Astrocyte of the hippocampus (primary cell): Measurements from ENCODE around the gene TNIP3.

Experiments
- DNase-seq: peaks from one replicate; pipeline ENCODE4 v3.0.0; 2011; ENCODE audit warnings: low read depth, low spot score

TNIP3 gene

DNA sequence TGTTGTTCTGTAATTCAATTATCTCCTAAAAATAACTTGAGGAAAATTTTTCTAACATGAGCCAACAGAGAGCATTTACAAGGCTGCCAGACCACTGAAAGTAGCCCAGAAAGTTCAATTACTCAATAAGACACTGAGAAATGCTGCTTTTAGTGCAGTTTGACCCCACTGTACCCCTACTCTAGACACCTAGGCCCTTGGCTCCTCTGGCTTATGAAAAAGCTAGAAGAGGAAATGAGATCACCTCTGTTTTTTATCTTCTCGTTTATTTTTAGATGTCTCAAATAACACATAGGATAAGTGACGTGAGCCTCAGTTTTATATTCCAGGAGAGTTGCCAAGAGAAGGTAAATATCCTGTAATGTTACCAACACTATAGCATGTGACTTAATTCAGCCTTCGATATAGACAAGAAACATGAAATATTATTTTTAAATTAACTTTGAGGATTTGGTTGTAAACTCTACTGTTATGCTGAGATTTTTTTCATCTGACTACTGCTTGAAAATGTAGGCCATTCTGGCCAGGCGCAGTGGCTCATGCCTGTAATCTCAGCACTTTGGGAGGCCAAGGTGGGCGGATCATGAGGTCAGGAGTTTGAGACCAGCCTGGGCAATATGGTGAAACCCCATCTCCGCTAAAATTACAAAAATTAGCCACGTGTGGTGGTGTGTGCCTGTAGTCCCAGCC, 24.4 kb downstream of the TNIP3 start:
- DNase-seq = peak; percentile 39

GRCh38 chr4:121138039-121138825, 25.9 kb downstream of the TNIP3 start:
- DNase-seq = no peak

DNA sequence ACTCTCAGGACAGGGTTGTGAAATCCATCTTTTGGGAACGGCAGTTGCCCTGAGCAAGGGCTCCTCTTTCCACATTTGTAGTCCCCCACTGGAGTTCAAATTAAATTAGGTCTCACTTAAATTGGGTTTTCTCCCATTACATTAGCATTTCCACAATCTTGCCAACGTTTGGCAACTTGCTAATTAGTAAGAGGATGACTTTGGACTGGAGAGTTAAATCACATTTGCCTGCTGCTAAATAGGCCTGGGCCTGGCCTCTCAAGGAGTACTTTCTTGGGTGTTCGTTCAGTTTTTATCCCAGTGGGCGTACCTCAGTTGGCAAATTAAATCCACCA, 33.8 kb downstream of the TNIP3 start:
- no peak for DNase-seq

GRCh38 chr4:121129606-121130325, 34.4 kb downstream of the TNIP3 start:
- no peak for DNase-seq

DNA sequence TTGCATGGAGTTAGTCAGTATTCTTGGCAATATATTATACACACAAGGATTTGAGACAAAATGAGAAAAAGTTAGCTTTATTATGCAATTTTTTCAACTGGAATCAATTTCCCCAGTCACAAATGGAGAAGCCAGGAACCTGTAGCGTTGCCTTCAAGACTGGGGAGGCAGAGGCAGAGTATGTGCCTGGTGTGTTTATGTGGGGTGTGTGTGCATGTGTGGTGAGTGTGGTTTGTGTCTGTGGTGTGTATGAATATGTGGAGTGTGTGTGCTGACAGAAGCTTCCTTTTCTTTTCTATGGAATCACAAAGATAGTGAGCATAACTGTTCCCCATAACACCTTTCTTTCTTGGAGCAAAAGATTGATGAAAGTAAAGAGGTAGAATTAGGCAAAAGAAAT, 37.0 kb downstream of the TNIP3 start:
- no peak for DNase-seq

GRCh38 chr4:121126449-121127006, 37.6 kb downstream of the TNIP3 start:
- DNase-seq = no peak

DNA sequence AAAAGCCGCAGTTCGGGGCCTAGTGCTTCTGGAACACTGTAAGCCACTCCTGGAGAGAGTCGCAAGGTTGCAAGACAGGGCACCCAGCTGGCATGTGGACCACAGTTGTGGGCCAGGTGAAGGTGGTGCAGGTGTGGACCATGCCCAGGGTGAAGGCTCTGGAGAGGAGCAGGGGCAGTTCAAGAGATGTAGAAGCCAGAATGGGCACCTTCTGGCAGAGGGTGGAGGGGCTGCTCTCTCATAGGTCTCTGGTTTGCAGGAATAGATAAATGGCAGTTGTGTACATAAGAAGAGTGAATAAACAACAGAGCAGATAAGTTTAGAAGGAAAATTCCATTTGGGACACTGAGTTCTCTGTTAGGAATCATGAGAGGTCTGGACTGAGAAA, 38.6 kb downstream of the TNIP3 start:
- DNase-seq = no peak

DNA sequence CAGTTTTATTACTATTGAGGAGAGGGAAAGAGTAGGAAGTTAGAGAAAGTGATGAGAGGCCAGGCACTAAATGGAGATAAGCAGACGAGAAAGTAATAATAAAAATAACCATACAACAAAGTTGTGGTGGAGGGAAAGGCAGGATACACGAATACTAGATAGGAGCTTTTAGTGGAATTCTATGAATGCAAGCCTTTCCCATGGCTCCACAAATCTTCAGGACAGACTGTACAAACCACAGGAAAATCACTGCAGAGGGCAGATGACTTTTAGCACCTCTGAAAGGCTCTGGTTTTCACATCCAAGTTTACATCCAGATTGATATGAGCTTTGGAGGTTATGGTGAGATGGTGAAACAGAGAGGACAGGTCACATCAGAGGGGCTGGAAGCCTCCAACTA, 41.5 kb downstream of the TNIP3 start:
- peak; percentile 12 for DNase-seq

DNA sequence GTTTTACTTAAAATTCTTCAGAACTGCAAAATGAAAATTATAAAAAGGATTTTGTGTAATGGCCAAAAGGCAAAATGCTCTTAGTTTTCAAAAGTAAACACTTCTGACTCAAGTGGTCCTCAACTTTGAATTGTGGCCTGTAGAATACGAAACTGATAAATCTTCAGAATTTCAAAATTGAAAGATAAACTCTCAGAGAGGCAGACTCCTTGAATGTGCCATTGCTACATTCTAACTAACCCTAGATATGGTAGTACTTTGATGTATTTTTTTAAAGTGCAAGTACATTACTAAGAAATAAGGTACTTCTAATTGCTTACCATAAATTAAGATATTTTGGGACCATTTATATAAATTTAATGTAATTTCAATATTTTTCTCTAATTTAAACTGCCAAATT, 44.4 kb downstream of the TNIP3 start:
- no peak for DNase-seq

GRCh38 chr4:121118344-121118743, 45.8 kb downstream of the TNIP3 start:
- DNase-seq = no peak

GRCh38 chr4:121114756-121115155, 49.4 kb downstream of the TNIP3 start:
- no peak for DNase-seq

DNA sequence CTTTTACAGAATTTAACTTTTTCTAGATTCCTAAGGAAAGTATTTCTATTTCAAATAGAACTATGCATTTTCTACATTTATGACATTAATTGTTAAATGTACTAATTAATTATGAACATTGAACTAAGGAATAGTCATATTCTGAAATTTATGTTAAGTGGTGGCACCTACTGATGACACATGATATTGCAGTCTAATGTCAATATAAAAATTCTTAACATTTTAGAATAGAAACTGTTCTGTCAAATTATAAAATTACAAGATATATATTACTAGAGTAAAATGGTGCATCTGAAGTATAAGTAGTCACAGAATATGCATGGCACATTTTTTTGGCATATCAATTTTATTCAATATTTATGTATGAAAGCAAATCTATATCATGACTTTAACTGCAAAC, 51.6 kb downstream of the TNIP3 start:
- no peak for DNase-seq

GRCh38 chr4:121108557-121108956, 55.6 kb downstream of the TNIP3 start:
- DNase-seq = no peak

DNA sequence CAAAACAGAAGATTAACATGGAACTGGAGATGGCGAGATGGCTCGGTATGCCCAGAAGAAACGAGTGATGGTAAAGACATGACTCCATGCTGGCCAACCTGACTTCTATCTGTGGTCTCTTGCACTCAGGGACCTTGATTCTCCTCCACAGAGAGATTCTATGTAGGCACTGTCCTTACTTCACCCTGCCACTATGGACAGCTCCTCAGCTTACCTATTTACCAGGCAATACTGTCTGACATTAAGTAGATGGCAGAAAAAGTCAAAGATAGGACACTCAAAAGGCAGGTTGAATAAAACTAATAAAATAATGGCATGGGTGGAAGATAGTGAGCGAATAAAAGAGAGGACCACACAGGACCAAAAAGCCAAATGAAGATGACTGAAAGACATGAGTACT, 56.6 kb downstream of the TNIP3 start:
- DNase-seq = no peak

DNA sequence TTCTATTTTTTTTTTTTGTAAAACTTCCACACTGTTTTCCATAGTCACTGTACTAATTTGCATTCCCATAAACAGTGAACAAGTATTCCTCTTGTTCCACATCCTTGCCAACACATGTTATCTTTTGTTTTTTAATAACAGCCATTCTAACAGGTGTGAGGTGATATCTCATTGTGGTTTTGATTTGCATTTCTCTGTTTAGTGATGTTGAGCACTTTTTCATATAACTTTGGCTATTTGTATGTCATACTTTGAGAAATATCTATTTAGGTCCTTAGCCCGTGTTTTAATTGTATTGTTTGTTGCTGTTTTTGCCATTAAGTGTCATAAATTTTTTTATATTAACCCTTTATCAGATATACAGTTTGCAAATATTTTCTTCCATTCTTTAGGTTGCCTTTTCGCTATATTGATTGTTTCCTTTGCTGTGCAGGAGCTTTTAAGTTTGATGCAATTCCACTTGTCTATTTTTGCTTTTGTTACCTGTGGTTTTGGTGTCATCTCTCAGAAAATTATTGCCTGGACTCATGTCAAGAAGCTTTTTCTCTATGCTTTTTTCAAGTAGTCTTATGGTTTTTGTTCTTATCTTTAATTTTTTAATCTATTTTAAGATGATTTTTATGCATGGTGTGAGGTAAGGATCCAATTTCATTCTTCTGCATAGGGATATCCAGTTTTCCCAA, 63.9 kb downstream of the TNIP3 start:
- DNase-seq = no peak

DNA sequence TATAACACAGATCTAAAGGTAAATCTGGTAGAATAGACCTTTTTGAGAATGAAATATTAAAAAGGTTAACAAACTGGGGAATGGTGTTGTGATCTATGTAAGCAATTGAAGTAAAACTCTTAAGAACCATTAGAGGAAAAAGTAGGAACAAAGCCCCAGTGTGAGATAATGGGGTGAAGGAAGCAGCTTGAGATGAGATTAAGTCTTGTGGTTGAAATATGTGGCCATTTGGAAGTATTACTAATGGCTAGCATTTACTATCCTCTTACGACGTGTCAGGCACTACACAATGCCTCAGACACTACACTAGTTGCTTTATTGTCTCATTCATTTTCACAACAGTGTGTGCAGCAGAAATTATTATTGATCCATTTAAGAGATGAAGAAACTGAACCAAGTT, 65.9 kb downstream of the TNIP3 start:
- DNase-seq = no peak

DNA sequence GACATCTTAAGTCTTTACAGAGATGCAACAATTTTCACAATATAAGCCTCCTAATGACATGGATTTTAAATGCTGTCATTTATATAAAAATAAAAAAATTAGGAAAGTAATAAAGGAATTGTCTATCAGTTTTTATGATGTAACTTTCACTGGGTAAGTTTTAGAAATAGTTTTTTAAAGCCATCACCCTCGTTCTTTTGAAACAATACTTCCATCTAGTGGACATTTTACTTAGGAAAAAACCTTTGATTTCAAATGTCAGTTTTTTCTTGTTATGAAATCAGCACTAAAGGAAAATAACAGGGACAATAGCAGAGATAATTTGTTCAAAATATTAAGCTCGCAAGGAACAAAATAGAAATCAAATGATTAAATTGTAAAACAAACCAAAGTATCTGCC, 67.5 kb downstream of the TNIP3 start:
- DNase-seq = peak; percentile 31

GRCh38 chr4:121096191-121096590, 67.9 kb downstream of the TNIP3 start:
- no peak for DNase-seq

- no peak for DNase-seq
These were observed 69.7 kb downstream of the TNIP3 start for GRCh38 chr4:121094297-121094966.

DNA sequence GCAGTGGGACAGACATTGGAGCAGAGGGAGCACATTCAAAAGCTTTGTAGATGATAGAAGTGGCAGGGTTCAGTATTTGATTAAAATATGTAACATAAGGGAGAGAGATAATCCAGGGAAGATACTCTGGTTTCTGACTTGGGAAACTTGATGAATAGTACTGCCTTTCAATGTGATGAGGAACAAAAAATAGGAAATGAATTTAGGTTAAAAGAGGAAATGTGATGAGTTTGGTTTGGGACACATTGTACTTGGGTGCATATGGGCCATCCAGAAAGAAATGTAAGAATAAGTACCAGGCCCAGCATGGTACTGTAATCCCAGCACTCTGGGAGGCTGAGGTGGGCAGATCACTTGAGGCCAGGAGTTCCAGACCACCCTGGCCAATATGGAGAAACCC, 70.9 kb downstream of the TNIP3 start:
- no peak for DNase-seq

- no peak for DNase-seq
These were observed 72.2 kb downstream of the TNIP3 start for GRCh38 chr4:121091941-121092340.
